ENCODE results near the gene GJA3. TPM values are rescaled to one million over a fixed set of nuclear protein-coding genes. Genes with fewer than 3 reads are reported as not detected.

Gene GJA3
- total RNA-seq, 4 donors from 2014 or later = not detected

GRCh38 chr13:20193162-20193906 is 32.5 kb upstream of the GJA3 start:
- no peaks in the 10 kb centered on the region for H3K36me3 ChIP-seq
- H3K27ac ChIP-seq (replicated peaks in 1 of 4) = no peak overlapping the region
- peak; percentile 88 for DNase-seq (ENCODE audit: extremely low spot score)
- H3K9me3 ChIP-seq = no peaks in the 10 kb centered on the region
- TF ChIP-seq EP300 (IDR thresholded peaks at IDR 0.05) (no peak), CTCF (IDR thresholded peaks at IDR 0.05) (no peak), POLR2AphosphoS5 (IDR thresholded peaks at IDR 0.05) (no peak), POLR2A (IDR thresholded peaks at IDR 0.05; ENCODE audit: low read depth) (no peak)
- peaks cover 20 to 29% (median 27%) of the 10 kb centered on the region in 4 donors for H3K4me1 ChIP-seq
- intact Hi-C loops (cut with DNase I) = no loop called here
- WGBS = 1% methylated on average over 32 of the region's 53 CpGs
- H3K4me3 ChIP-seq = peak overlapping the region; percentile 55 to 68 (median 60)
- H3K27me3 ChIP-seq = peaks cover 3 to 66% (median 35%) of the 10 kb centered on the region in 4 donors

GRCh38 chr13:20192836-20193161 is 31.9 kb upstream of the GJA3 start, which contains the start of gene GJB2:
Gene GJB2, minus strand, starts transcription at chr13:20192938. Its CDS starts 3,357 bp downstream, at chr13:20189581.
- no peak for DNase-seq (ENCODE audit: extremely low spot score)
- peak within 1 kb of the TSS; percentile 55 to 68 (median 60) for H3K4me3 ChIP-seq
- peaks cover 20 to 29% (median 27%) of the 10 kb centered on the region in 4 donors for H3K4me1 ChIP-seq
- no peak within 1 kb of the TSS for H3K27ac ChIP-seq (replicated peaks in 1 of 4)
- intact Hi-C loops (cut with DNase I) = no loop called here
- no peaks in the 10 kb centered on the region for H3K9me3 ChIP-seq
- no peak for TF ChIP-seq POLR2A (IDR thresholded peaks at IDR 0.05; ENCODE audit: low read depth)
- no peak for TF ChIP-seq EP300 (IDR thresholded peaks at IDR 0.05)
- no peak for TF ChIP-seq CTCF (IDR thresholded peaks at IDR 0.05)
- TF ChIP-seq POLR2AphosphoS5 (IDR thresholded peaks at IDR 0.05) = no peak
- WGBS = no CpG with 5 or more reads among the region's 39 CpGs
- no peaks in the 10 kb centered on the region for H3K36me3 ChIP-seq
- peaks cover 3 to 66% (median 35%) of the 10 kb centered on the region in 4 donors for H3K27me3 ChIP-seq

DNA sequence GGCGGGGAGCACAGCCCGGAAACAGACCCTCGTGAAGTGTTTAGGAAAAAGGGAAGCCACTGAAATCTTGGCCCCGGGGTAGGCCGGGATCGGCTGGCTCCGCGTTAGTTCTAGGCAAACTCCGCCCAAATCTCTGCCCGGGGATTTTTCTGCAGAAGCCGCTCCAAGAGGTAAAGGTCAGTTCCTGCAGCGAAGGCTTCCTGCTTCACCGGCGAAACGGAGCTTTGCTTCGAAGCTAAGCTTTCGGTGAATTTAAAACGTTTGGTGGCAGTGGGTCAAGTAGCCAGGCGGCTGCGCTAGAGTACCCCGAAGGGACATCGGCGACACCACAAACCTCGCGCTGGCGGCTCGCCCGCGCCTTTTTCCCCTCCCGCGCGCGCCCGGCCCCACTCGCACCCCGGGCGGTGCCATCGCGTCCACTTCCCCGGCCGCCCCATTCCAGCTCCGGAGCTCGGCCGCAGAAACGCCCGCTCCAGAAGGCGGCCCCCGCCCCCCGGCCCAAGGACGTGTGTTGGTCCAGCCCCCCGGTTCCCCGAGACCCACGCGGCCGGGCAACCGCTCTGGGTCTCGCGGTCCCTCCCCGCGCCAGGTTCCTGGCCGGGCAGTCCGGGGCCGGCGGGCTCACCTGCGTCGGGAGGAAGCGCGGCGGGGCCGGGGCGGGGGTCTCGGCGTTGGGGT is 31.4 kb upstream of the GJA3 start:
- Histone ChIP-seq H3K4me1 (peaks cover 20 to 29% (median 27%) of the 10 kb centered on the region in 4 donors), H3K27ac (replicated peaks in 1 of 4) (no peak overlapping the region), H3K36me3 (no peaks in the 10 kb centered on the region), H3K4me3 (peak overlapping the region; percentile 55 to 68 (median 60)), H3K9me3 (no peaks in the 10 kb centered on the region), H3K27me3 (peaks cover 3 to 66% (median 35%) of the 10 kb centered on the region in 4 donors)
- 9% methylated on average over 18 of the region's 73 CpGs for WGBS
- peak; percentile 70 for DNase-seq (ENCODE audit: extremely low spot score)
- intact Hi-C loops (cut with DNase I) = no loop called here
- TF ChIP-seq POLR2AphosphoS5 (IDR thresholded peaks at IDR 0.05) (no peak), POLR2A (IDR thresholded peaks at IDR 0.05; ENCODE audit: low read depth) (no peak), CTCF (IDR thresholded peaks at IDR 0.05) (no peak), EP300 (IDR thresholded peaks at IDR 0.05) (no peak)

GRCh38 chr13:20191311-20192157 is 30.7 kb upstream of the GJA3 start:
- H3K27me3 ChIP-seq = peaks cover 3 to 60% (median 33%) of the 10 kb centered on the region in 4 donors
- WGBS = 62% methylated on average over 24 of the region's 24 CpGs

More at GRCh38 chr13:20191311-20192157, 30.7 kb upstream of the GJA3 start:
- intact Hi-C loops (cut with DNase I) = no loop called here
- H3K4me3 ChIP-seq = peak overlapping the region; percentile 55 to 68 (median 60)
- no peaks in the 10 kb centered on the region for H3K9me3 ChIP-seq
- TF ChIP-seq EP300 (IDR thresholded peaks at IDR 0.05) = no peak
- no peak for TF ChIP-seq CTCF (IDR thresholded peaks at IDR 0.05)
- no peak for TF ChIP-seq POLR2AphosphoS5 (IDR thresholded peaks at IDR 0.05)
- no peak for TF ChIP-seq POLR2A (IDR thresholded peaks at IDR 0.05; ENCODE audit: low read depth)
- no peak overlapping the region for H3K27ac ChIP-seq (replicated peaks in 1 of 4)
- H3K36me3 ChIP-seq = no peaks in the 10 kb centered on the region
- peak; percentile 80 for DNase-seq (ENCODE audit: extremely low spot score)
- peaks cover 20 to 29% (median 25%) of the 10 kb centered on the region in 4 donors for H3K4me1 ChIP-seq
